HG02588 (cell line): Measurements from ENCODE around the gene GDF11.

ENCODE experiments used
- ATAC-seq: cut with Tn5 transposase; IDR thresholded peaks from one replicate; pipeline ENCODE4 v1.9.1; 2021; ENCODE audit warnings: mild to moderate bottlenecking, moderate library complexity; ENCODE audit not compliant: unreplicated experiment

Gene GDF11

DNA sequence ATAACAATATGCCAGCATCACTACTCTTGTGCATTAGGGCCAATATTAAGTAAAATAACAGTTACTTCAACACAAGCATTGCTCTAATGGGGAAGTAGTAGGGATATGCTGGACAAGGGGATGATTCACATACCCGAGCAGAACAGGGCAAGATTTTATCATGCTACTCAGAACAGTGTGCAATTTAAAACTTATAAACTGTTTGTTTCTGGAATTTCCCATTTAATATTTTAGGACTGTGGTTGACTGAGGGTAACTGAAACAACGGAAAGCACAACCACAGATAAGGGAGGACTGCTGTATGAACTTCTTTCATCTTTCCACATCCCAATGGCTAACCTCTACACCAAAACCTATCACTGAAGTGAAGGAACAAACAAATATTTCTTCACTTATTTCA lies 37.8 kb downstream of the GDF11 start:
- no peak for ATAC-seq

DNA sequence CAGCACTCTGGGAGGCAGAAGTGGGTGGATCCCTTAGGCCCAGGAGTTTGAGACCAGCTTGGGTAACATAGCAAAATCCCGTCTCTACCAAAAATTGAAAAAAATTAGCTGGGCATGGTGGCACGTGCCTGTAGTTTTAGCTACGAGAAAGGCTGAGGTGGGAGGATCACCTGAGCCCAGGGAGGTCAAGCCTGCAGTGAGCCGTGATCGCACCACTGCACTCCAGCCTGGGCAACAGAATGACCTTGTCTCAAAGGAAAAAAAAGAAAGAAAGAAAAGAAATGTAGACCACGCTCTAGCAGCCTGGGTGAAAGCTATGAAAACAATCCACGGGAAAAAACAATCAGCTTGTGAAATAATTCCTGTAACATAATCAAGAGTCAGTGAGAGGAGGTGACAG lies 45.6 kb downstream of the GDF11 start:
- no peak for ATAC-seq

DNA sequence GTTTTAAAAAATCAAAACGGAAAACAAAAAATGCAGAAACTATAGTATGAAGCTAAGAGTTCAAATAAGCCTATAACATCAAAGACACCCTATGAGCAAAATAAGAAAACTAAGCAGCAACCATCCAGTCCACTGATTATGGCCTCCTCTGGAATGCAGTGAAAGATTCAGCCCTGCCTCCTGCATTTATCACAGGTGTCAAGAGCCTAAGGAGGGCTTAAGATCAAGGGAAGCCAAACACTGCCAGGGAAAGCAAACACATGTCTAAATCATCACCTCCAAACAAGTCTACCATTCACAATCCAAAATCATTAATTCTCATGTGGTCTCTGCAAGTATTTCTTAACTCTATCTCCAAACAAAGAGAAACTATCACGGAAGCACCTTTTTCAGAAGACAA lies 46.2 kb downstream of the GDF11 start:
- no peak for ATAC-seq

DNA sequence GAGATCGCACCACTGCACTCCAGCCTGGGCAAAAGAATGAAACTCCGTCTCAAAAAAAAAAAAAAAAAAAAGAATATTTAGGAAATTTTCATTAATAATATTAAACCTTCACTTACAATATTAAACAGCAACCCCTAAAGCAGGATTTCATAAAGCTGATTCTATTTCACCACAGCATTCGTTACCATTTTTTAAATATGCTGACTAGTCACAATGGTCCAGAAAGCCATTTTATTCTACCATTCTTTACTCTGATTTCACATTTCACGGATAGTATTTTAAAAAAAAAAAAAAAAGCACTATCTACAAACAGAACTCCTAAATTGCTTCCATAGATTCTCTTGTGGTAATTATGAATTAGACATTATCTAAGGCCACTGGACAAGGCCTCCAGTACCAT lies 47.0 kb downstream of the GDF11 start:
- no peak for ATAC-seq

DNA sequence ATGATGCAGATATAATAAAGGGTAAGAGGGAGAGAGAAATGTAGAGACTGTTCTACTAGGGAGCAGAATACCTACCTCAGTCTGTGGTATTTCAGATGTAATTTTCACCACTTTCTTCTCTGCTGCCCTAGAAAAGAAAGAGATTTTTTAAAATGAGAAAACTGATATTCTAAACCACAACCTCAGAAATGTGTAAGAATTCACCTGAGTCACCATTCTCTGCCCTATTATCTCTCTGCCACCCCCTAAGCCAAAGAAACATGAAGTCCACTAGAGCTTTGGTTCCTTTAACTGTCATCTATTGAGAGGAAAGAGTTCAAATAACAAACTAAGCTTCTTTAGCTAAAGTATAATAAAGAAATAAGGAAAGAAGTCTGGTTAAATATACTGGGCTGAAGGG lies 53.0 kb downstream of the GDF11 start:
- no peak for ATAC-seq

DNA sequence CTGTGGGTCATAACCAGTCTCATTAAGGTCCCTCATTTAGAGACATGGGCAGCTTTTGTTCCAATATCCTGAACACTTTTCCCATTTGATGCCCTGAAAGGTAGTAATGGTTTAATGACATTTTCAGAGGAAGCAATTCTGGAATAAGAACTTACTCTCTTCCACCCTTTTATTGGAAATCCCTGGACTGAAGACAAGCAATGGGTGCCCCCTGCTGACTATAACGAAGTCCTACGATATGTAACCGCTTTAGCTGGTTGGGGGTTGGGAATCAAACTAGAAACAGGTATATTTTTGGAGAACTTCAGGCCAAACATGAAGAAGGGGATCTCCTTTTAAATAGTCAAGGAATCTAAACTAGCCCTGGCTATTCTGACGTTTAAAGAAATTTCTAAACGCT lies 54.1 kb downstream of the GDF11 start:
- no peak for ATAC-seq

DNA sequence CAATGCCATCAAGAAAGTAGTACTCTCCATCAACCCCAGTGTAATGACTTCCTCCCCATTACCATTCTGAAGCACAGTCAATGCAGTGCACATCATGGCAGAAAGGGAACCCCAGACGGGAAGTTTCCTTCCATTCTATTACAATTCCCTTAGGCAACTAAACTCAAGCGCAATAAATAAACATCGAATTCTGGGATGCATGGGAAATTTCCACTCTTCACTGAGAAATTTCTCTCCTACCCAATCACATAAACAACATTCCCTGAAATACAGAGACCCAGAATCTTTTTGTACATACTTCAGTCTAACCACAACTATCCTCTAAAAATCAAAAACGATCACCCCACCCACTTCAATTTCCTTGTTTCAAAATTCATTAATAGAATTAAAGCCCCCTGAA lies 54.6 kb downstream of the GDF11 start:
- ATAC-seq, result no peak
